Urothelium cell line (cell line): ENCODE results near the gene GJB1.
"Not testable (repeated sequence)": the region's sequence is repeated elsewhere in the genome, so short reads cannot be mapped to it uniquely, and the experiment has no call there.

Experiments
- DNase-seq: peaks from one replicate; pipeline ENCODE4 v3.0.0; 2011; ENCODE audit warnings: low spot score, mixed read lengths
- FAIRE-seq: peaks from 2 replicates; lab custom pipeline; 2011; peaks lifted over from hg19 to GRCh38; lab: Jason Lieb, UNC

Gene GJB1

DNA sequence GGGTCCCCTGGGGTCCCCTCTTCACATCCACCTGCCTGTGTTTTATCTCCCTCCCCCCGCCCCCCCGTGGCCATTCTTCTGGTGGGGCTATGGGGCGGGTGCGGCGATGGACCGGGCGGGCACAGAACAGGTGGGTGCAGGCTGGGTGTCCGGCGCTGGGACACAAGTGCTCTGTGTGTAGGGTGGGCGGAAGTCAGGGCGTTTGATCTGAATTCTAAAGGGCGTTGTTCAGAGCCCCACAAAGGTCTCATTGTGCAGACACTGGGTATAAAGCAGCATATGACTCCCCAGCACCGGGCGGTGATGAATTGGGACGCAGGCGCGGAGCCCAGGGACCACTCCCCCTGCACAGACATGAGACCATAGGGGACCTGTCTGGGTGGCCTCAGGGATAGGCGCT lies at the start of gene GJB1:
Gene GJB1 (plus strand): TSS at position 296 of the 400 bp plus-strand sequence. CDS start 484 bp downstream, outside the sequence.
- FAIRE-seq (no peak), DNase-seq (no peak)

GRCh38 chrX:71173440-71173839 lies 49.6 kb upstream of the GJB1 start:
- FAIRE-seq (no peak), DNase-seq (no peak)

GRCh38 chrX:71174795-71175194 lies 48.2 kb upstream of the GJB1 start:
- no peak for FAIRE-seq
- no peak for DNase-seq

- FAIRE-seq (no peak), DNase-seq (no peak)
Observed at GRCh38 chrX:71175531-71175930, 47.5 kb upstream of the GJB1 start.

DNA sequence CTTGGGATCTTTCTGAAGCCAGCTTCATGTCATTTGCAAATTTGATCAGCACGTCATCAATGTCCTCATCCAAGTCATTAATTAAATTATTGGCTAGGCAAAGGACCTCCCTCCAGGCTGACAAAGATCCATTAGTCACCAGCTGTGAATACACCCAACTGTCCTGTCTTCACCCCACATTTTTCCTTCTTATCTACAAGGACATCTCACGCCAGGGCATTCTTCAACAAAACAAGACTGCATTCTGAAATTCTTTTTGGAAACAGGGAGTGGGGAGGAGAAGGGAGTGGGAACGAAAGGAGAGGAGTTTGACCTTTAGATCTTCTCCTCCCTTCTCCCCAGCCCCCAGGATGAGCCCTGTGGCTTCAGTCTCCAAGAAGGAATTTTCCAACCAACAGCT lies 45.7 kb upstream of the GJB1 start:
- DNase-seq, result no peak
- no peak for FAIRE-seq

DNA sequence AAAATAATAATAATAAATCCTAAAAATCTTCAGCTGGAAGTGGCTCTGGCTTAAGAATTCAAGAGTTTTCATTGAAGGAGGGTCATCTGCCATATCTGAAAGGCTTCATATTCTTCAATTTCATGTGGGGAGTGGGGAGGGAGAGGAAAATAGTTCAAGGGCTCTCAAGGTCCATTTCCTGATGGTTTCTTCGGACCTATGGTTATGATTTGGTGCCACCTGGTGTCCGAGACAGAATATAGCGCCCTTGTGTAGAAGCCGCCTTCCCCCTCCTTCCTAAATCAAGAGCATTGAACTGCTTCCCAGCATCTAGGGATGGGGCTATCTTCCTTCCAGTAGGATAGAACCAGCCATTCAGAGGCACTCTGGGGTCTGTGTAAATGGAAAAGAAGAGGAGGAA lies 44.1 kb upstream of the GJB1 start:
- DNase-seq (peak; percentile 50), FAIRE-seq (no peak)

DNA sequence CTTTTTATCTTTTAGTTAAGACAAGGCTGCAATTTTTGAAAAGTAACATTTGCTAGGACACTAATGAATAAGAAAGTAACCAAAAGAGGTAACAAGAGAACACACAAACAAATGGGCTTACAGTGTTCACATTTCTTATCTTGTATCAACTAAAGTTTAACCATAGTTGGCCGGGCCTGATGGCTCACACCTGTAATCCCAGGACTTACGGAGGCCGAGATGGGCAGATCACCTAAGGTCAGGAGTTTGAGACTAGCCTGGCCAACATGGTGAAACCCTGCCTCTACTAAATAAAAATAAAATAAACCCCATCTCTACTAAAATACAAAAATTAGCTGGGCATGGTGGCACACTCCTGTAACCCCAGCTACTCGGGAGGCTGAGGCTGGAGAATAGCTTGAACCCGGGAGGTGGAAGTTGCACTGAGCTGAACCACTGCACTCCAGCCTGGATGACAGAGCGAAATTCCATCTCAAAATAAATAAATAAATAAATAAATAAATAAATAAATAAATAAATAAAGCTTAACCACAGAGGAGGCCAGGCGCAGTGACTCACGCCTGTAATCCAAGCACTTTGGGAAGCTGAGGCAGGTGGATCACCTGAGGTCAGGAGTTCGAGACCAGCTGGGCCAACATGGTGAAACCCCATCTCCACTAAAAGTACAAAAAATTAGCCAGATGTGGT lies 42.3 kb upstream of the GJB1 start:
- not testable (repeated sequence) for DNase-seq, FAIRE-seq

DNA sequence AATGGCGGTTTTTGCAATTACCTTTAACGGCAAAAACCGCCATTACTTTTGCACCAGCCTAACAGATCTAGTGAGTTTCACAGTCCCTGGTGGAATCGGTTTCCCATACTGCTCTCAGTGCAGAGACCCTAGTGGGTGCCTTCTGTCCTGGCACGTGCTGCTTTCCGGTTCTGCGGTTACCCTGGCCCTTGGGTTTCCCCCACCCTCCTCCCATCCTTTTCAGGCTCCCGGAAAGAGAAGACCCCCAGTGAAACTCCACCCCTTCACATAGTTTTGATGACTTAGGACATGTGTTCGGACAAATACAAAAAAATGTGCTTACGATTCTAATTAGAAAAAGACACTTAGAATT lies 41.5 kb upstream of the GJB1 start:
- DNase-seq (peak; percentile 17), FAIRE-seq (no peak)

DNA sequence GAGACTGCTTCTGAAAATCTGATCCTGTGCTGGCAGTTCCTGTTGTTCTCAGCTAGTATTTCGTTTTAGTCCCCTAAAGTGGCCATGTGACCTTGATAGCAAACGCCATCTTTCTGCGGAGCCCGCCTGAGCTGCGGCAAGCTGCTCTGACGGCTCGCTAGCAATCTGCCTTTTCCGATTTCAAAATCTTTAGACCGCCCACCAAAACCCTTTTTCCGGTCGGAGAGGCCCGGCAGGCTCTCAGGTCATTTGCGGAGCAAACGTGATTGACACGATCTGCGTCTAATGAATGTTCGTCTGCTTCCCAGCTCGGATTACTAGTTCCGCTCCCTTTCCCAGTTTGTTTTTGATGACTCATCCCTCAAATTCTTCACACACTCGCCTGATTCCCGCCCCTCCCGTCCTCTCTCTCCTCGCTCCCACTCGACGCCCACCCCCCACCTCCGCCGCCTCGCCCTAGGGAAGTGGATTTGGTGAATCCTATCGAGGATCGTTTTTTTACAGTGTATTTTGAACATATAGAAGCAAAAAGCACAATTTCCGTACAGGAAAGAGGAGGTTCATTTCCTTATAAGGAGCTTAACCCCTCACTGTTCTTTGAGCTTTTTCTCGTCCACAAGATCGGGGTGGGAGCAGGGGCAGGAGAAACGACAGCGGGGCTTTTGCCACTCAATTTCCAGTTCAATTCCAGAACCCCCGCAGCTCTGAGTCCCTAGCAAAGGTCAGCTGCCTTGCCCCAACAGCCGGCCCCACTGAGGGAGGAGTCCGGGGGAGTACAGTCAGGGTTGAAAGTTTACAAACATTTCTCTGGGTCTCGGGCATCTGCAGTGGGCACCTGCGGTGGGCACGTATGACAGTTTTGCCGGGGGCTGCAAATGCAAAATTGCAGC lies 40.9 kb upstream of the GJB1 start:
- no peak for FAIRE-seq
- DNase-seq, result peak; percentile 92

DNA sequence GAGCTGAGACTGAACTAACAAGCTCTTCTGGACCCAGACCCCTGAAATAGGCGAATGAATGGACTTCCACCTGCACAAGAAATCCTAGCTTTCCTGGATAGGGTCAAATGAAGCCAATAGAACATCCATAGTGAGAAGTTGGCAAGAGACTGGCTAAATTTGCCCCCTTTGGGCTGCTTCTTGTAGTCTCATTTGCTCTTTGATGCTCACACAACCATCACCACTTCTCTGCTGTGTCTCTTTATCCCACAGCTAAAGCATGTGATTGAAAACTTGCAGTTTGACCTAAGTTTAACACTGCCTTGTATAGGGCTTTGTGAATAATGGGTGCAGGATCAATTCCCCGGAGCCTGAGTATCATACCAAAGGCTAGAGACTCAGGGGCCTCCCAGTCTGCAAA lies 40.2 kb upstream of the GJB1 start:
- DNase-seq (no peak), FAIRE-seq (no peak)

GRCh38 chrX:71183341-71183740 lies 39.7 kb upstream of the GJB1 start:
- DNase-seq (no peak), FAIRE-seq (no peak)

GRCh38 chrX:71184092-71184491 lies 38.9 kb upstream of the GJB1 start:
- FAIRE-seq (no peak), DNase-seq (no peak)

GRCh38 chrX:71184803-71185495 lies 38.1 kb upstream of the GJB1 start:
- no peak for FAIRE-seq
- DNase-seq, result no peak

DNA sequence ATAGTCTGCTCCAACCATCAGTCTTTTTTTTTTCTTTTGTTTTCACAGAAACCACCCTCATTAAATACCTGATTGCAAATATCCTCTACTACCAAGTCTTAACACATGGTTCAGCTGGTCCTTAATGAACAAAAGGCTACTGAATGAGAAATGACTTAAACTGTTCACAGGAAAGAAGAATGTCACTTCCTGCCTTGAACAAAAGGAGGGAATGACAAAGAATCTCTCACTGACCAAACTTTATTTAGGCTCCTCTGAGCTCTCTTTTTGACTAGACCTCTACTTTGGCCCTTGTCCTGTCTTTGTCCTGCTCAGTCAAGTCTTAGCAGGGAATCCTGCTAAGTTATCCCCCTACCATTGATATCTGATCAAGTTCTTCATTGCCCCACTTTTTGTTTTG lies 31.8 kb upstream of the GJB1 start:
- no peak for DNase-seq
- FAIRE-seq, result no peak

DNA sequence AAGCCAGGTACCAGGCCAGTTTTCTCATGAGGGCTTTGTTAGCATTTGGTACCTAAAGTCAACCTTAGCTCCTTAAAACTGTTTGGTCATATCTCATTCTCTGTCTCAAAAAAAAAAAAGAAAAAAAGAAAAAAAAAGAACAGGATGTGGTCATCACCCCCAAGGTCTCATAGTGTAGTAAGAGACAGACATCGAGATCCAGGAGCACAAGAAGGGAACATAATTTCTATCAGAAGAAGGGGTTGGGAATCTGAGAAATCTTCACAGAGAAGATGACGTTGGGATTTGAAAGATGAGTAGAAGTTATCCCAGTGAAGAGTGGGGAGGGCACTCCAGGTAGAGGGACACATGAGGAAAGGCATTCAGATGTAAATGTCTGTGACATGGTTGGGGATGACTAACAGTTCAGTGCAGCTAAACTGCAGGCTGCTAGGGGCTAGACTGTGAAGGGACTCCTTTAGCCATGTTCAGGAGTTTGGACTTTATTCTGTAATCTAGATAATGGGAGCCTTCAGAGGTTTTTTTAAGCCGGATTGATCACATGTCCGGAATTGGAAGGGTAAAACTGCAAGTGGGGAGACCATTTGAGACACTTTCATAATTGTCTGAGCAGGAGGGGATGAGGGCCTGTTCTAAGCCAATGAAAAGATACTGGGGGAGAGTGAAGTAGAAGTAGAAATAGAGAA lies 26.9 kb upstream of the GJB1 start:
- DNase-seq, result no peak
- no peak for FAIRE-seq

DNA sequence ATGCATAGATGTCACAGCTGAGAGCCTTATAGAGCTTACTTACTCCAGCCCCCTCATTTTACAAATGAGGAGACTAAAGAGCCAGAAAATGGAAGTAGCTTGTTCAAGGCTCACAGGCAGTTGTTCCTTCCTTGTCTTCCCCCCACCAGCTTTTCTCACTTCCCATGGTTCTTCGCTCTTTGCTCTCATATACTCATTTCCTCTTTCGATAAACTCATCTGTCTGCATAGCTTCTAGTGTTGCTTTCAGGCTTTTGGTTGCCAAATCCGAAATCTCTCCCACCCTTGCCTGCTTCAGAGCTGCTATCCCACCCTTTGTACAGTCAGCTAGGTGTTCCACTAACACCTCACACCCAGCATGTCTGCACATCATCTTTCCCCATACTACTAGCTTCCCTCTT lies 25.0 kb upstream of the GJB1 start:
- DNase-seq (no peak), FAIRE-seq (no peak)

- FAIRE-seq (no peak), DNase-seq (no peak)
Observed at GRCh38 chrX:71199252-71200008, 23.6 kb upstream of the GJB1 start.

- FAIRE-seq (no peak), DNase-seq (no peak)
Observed at GRCh38 chrX:71210816-71211215, 12.2 kb upstream of the GJB1 start.

DNA sequence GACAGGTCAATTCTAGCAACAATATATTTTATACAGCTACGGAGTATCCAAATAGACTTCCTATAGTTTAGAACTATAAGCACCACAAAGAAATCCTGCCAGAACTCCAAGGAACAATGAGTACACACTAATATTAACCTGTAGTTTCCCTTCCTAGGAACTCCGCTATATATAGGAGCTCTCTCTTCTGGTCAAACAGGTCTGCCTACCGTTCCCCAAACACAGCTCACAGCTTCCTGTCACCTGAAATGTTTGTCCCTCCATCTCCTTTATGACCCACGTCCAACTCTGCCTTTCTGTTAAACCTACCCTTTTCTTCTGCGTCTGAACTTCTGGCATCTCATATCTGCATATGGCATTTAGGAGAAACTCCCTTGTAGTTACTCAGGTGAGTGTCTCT lies 10.5 kb upstream of the GJB1 start:
- no peak for DNase-seq
- no peak for FAIRE-seq

DNA sequence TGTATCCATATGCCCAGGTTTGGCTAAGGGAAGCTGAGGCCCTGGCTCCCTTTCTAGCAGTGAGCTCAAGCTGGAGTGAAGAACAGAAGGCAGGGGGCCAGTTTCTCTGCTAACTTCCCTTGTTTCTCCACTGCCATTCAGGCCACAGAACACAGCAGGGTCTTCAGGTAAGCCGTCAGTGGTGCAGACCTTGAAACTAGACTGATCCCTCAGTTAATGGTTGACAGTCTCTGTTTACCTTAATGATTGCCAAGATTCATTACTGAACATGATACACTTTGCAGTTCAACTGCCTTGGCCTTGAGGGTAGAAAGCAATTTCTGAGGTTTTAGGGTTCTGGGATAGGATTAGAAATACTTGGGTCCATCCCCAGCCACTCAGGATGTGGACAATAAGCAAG lies 8.9 kb upstream of the GJB1 start:
- no peak for DNase-seq
- FAIRE-seq, result no peak
